GM12801 (cell line): ENCODE results near the gene HSF2BP.

ENCODE experiments used
- CTCF ChIP-seq: IDR thresholded peaks from one replicate; pipeline ENCODE4 v1.5.1; 2011; ENCODE audit warnings: control low read depth; ENCODE audit not compliant: insufficient read length; ENCODE audit errors: extremely low read depth

The HSF2BP gene

DNA sequence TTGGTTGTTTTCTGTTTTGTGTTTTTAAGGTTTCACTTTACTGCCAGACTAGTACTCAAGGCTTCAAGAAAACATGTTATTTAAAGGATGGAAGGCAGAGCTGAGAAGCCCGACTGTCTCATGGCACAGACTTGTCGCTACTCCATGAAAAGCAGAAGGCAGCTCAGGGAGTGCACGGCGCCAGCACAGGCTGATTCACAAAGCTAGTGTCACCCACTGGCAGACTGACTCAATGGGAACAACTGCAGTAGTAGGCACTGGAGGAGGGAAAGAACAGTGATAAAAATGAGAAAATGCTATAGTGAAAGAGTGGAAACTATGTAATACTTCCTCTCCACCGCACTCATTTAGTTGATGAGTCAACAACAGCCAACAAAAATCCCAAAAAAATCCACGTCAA is 14.7 kb downstream of the HSF2BP start:
- no peak for TF ChIP-seq CTCF

DNA sequence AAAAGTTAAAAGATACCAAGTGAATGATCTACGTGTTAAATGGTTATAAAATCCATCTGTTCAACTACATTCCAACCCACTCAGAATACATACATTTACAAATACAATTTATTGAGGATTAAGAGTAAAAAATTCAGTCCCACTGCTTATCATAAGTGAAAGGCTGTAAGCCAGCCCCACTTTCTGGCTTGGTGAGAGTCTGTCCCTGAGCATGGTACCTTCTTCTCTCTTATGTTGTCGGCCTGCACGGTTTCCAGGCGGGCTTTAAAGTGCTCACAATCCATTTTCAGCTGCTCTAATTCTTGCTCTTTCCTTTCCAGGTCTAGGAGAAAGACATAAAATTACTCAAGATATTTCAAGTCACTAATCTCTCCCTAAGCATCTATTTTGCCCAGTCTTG is 15.2 kb downstream of the HSF2BP start:
- no peak for TF ChIP-seq CTCF

GRCh38 chr21:43643193-43643592 is 16.1 kb downstream of the HSF2BP start:
- no peak for TF ChIP-seq CTCF

DNA sequence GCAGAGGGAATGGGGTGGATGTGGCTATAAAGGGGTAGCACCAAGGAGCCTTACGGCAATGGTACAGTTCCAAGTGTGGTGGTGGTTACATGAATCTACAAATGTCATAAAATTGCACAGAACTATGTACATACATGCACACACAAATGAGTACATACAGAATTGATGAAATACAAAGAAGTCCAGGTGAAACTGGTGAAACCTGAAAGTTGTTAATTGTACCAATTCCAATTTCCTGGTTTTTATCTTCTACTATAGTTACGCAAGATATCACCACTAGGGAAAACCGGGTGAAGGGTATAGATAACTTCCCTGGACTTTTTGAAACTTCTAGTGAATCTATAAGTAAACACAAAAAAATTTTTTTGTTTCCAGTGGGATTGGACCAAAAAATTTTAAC is 18.9 kb downstream of the HSF2BP start:
- no peak for TF ChIP-seq CTCF

GRCh38 chr21:43639470-43640353 is 19.6 kb downstream of the HSF2BP start:
- TF ChIP-seq CTCF = no peak

GRCh38 chr21:43637530-43638158 is 21.6 kb downstream of the HSF2BP start:
- TF ChIP-seq CTCF = no peak

- TF ChIP-seq CTCF = no peak
Observed at GRCh38 chr21:43635436-43635835, 23.9 kb downstream of the HSF2BP start.
